CD4-positive, alpha-beta T cell treated with Interleukin-2 at 100 ng/mL for 4 hours (primary cell): Measurements from ENCODE around the gene ILDR2.

Source experiments
- DNase-seq: peaks from one replicate; pipeline ENCODE4 v3.0.0-alpha.2; 2020; ENCODE audit warnings: low spot score

Gene ILDR2

DNA sequence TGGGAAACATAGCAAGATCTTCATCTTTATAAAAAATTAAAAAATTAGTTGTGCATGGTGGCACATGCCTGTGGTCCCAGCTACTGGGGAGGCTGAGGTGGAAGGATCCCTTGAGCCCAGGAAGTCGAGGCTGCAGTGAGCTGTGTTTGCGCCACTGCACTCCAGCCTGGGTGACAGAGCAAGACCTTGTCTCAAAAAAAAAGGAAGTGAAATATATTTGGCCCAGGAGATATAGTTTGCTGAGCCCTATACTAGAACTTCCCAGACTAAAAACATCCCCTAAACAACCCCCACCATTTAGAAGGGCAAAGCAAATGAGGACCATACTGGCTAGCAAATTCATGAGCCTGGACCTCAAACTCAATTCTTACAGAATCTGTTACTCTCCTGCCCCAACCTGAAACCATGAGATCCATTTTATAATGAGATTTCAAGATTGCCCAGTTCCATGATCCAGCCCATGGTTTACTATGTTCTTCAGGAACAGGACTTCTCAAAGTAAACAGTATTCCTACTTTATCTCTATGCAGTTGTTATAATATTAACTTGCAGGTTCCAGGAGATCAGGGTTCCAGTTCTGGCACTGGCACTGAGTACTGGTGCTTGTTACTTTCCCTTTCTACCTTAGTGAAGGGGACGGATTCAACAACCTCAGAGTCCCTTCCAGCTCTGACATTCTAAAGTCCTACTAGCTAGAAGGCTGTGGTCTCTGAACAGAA lies 50.4 kb downstream of the ILDR2 start:
- DNase-seq, result no peak

DNA sequence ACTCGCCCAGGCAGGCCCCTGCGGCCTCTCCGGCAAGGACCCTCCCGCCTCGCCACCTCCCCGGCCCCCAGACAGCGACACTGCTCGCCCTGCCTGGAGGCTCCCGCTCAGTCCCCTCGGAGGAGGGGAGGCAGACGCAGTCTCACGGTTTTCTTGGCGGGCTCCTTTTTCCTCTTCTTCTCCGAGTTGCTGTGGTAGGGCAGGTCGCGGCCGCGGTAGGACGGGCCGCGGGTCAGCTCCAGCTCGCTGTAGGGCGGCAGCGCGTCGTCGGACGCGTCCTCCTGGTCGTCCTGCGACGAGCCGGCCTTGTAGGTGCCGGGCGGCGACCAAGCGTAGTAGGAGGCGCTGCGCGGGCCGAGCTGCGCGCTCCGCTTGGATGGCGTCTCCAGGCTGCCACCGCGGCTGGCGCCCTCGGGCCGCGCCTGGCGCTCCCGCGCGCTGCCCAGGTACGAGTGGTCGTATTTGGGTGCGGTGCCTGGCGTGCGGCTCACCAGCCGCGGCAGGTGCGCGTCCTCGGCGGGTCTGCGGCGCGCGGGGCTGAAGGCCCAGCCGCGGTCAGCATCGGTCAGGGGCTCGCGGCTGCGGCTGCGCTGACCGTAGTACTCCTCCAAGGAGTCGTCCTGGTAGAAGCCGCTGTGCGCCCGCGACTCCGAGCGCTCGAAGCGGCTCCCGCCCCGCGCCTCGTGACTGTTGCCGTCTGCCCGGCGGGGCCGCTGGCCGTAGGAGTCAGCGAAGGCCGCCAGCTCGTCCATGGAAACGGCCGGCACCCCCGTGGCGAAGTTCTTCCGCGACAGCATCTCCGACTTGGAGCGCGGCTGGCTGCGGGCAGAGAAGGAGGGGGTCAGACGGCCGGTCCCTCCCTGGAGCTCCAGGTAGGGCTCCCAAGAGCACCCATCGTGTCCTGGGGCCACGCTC lies 54.5 kb downstream of the ILDR2 start:
- no peak for DNase-seq

DNA sequence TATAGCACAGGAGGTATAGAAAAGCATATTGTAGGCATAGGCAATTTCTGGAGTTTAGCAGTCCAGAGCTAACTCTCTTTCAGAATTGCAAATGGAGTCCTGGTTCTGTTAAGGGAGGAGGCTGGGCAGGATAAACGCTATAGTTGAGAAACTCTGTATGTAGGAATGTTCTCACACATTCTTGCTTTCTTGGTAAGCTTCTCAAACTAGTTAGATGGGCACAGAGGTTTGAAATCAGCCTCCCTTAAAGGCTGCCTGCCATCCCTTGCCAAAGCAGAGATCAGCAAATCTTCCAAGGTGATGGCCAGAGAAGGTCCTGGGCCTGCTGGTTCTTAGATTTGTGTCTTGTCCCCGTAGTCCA lies 56.4 kb downstream of the ILDR2 start:
- DNase-seq, result no peak

GRCh38 chr1:166918088-166918955 lies 57.0 kb downstream of the ILDR2 start:
- no peak for DNase-seq

DNA sequence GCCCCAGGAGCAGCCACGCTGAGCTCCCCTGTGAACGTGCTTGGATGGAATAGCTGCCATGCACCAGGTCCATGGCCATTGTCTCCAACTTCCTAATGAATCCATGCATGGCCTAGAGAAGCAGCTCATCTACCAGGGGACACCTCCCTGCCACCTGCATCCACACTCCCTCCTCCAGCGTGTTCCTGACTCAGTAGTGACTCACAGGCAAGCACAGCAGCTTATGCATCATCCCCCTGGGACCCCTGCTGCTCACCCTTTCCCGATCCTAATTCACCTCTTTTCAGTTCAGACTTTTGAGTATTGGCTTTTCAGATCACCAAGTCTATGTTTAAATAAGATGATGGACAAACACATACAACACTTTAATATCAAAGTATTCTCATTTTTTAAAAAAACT lies 59.4 kb downstream of the ILDR2 start:
- no peak for DNase-seq

DNA sequence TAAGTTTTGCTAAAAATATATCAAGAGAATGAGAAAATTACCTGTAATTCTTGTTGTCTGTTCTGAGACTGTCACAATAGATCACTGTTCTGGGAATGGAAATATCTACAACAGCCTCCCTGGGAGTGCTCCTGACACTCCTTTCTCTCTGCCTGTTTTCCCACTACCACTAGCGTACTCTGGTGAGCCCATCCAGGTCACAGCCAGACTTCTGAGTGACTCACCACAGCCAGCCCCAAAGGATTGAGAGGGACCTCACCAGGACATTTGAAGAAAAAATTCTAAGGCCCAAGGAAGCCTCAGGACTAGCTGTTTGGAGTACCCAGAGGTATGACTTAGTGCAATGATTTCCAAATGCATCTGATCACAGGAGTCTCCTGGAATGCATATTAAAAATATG lies 60.3 kb downstream of the ILDR2 start:
- DNase-seq, result no peak

DNA sequence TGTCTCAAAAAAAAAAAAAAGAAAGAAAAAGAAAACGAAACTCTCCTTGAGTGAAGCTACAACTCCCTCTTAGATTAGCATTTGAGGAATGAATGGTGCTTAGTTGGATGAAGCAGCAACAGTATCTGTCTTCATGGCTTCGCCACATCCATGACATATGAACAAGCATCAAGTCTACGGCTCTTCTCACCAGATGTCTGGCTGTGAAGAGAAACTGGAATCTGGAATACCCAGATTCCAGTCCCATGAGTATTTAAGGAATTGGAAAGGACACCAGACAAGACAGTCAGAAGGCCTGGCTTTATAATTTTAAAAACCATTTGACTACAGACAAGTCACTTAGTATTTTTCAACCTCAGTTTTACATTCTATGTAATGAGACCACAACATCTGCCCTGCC lies 61.2 kb downstream of the ILDR2 start:
- no peak for DNase-seq

- no peak for DNase-seq
These were observed 63.7 kb downstream of the ILDR2 start for GRCh38 chr1:166911624-166912023.

DNA sequence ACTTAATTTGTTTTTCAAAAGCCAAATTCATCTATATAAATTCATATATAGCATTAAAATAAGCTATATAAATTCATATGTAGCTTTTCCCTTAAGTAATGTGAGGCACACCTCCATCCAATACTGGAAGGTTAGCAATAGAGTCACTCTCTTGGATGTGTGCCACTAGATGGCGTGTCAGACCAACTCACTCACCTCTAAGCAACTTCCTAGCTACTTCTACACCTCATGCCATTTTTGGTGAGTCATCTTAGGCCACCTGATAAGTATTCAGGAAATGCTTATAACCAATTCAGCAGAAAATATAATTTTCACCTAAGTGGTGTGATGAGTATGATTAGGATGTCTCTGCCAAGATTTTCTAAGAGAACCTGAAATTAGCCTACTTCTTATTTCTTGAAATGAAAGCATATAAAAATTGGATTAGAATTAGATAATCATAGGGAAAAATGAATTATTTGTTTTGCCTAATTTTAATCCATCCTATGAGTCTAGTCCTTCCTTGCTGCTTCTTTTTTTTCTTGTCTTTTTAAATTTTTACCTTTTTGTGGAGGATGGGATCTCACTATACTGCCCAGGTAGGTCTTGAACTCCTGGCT lies 64.8 kb downstream of the ILDR2 start:
- peak; percentile 88 for DNase-seq

DNA sequence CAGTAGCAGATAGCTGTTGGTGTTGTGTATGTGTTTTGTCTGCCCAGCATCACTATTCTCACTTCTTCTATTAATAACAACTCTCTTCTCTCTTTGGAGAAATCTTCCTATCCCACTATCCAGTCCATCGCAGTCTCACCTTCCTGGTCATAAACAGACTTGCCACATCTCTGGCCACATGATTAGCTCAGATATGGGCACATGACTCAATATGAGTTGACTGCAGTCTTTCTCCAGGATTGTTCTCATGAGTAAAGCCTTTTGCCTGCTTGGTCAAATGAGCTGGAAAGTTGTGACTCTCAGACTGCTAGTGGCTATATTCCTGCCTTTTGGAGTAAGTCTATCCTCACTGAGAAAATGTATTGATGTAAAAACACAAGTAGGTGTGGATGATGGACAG lies 66.4 kb downstream of the ILDR2 start:
- no peak for DNase-seq

GRCh38 chr1:166907763-166908162 lies 67.6 kb downstream of the ILDR2 start:
- DNase-seq, result no peak

DNA sequence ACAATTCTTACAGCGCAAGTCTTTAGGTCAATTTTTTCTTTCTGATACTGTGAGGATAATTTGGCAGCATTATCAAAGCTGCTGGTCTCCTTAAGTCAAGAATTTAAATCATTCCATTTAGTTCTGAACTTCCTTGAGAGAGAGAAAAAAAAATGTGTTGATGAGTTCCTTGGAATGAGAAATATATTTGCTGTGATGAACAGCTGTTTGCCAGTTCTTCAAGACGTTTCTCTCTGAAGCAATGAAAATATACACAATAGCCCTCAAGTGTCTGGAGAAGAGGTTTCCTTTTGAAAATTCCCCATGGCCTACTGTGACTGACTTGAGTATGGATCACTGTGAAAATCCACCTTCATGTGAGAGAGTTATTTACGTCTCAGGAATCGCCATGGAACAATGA lies 68.3 kb downstream of the ILDR2 start:
- DNase-seq, result no peak

DNA sequence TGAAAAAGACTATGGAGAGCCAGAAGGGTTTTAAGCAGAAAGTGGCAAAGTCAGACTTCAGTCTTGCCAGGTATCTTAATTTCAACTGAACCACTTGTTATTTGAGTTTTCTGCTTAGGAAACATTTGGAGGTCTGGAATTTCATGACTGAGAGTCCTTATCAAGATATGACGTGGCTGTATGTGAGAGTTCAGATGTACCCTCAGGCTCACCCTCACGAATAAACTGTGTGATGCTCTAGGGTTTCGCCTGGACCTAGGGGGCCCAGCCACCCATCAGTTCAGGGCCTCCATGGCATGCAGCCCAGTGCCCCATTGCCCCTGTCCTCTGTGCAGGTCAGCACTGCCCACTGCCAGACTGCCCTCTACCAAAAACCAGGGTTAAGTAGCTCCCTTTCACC lies 68.7 kb downstream of the ILDR2 start:
- no peak for DNase-seq

- DNase-seq, result no peak
These were observed 69.4 kb downstream of the ILDR2 start for GRCh38 chr1:166905900-166906299.

- no peak for DNase-seq
These were observed 70.2 kb downstream of the ILDR2 start for GRCh38 chr1:166905136-166905535.

DNA sequence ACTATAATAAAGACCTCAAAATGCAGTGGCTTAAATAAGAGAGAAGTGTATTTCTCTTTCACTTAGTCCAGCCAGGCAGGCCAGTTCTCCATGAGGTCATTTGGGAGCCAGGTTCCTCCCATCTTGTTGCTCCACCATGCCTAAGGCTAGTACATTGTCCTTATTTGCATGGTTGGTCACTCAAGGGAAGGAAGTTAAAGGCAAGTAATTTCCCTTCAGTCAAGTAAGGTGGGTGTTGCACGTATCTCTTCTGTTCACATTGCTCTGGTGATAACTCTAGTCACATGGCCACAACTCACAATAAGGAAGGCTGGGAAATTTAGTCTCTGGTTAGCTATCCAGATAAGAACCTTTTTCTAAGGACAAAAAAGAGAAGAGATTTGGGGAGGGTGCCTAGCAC lies 72.1 kb downstream of the ILDR2 start:
- no peak for DNase-seq

DNA sequence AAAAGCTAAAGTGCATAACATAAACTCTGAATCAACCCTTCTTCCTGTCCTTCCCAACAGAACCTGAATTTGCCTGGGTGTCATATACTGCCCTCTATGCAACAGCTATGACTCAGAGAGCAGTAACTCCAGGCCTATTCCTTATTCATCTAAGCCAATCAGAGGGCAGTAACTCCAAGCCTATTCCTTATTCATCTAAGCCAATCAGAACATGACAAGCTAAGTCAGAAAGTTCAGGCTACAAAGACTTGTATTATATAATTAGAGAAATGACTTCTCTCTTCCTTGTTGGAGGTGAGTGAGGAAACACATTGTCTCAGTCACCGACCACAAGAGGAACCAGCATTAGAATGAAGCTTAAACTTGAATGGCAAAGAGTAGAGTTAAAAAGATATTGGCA lies 73.1 kb downstream of the ILDR2 start:
- DNase-seq, result peak; percentile 0

DNA sequence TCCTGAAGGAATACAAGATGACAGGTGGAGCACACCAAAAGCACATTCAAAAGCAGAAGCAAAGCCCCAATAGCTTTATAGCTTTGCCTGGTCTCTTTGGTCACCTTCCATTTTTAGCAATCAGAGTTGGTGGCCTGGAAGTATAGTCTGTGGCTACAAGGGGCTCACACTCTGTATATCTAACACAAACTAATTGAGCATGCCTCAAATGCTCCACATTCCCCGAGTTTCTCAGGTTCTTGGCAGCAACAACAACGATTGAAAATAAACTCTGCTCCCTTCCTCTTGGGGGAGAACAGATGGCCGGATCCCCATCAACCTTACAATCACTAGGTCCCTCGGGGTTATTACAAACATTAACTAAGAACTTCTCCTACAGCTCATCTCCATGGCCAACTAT lies 74.4 kb downstream of the ILDR2 start:
- no peak for DNase-seq

GRCh38 chr1:166899769-166900168 lies 75.6 kb downstream of the ILDR2 start:
- DNase-seq, result no peak

DNA sequence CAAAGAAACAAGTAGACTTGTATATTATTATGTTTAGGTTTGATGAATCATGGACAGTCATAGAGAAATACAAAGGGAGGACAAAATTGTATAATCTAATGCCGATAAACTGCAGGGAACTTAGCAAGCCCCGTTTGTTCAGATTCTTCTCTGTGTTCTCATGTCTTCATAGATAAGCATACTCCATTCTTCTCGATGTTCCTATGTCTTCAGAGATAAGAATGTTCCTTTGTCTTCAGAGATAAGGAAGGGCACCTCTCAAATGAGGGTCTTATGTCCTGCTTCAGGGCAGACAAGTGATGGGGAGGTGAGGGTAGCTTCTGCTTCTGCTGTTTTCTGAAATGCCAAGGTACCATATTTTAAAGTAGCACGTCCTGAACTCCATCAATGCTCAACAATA lies 79.6 kb downstream of the ILDR2 start:
- DNase-seq, result no peak

DNA sequence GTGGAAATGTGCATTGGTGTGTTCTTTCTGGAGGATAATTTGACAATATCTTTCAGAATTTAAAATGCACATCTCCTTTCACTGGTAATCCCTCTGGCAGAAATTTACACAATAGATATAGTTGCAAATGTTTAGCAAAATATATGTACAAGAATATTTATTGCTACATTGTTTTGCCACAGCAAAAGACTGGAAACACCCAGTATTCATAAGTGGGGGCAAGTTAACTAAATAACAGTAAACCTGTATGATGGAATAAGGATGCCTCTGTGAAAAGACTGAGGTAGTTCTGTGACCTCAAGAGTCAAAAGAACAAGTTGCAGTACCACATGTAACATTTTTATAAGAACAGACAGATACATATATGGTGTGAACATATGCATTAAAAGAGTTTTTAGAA lies 85.6 kb downstream of the ILDR2 start:
- no peak for DNase-seq
